Measurements from ENCODE around the gene COL4A5. TPM values are rescaled to one million over a fixed set of nuclear protein-coding genes. Genes with fewer than 3 reads are reported as not detected.

Gene COL4A5
- total and polyA plus RNA-seq, 2 of the 13 experiments (the other 11 are each of a cell fraction or from before 2014, with no cell fraction given), result 39.5 to 45.5 TPM

DNA sequence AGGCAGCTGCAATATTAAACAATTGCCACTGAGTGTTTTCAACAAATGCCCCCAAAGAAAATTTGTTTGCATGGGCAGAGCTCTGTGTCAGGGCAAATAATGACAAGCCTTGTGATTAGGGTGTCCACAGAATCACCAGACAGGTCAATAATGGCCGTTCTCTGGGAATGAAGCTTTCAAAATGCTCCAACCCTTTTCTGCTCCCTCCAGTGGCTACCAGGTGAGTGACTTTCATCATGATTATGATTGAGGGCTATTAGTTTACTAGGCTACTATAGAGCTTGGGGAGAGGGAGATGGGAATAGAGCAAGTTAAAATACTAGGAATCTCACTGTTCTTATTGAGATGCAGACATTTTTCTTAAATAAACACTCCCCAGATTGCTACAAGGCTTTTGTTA lies 273.2 kb downstream of the COL4A5 start (continued):
- TF ChIP-seq, protein P1, sequence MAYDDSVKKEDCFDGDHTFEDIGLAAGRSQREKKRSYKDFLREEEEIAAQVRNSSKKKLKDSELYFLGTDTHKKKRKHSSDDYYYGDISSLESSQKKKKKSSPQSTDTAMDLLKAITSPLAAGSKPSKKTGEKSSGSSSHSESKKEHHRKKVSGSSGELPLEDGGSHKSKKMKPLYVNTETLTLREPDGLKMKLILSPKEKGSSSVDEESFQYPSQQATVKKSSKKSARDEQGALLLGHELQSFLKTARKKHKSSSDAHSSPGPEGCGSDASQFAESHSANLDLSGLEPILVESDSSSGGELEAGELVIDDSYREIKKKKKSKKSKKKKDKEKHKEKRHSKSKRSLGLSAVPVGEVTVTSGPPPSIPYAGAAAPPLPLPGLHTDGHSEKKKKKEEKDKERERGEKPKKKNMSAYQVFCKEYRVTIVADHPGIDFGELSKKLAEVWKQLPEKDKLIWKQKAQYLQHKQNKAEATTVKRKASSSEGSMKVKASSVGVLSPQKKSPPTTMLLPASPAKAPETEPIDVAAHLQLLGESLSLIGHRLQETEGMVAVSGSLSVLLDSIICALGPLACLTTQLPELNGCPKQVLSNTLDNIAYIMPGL (CRISPR knock-in tag; IDR thresholded peaks at IDR 0.05; ENCODE audit: borderline replicate concordance in 1 of 2, low read depth in 1 of 2), result no peak
- TF ChIP-seq NCOA1 (CRISPR knock-in tag; IDR thresholded peaks at IDR 0.05) (no peak), PCBP1 (IDR thresholded peaks at IDR 0.05; ENCODE audit: borderline replicate concordance, low read depth, low read length) (no peak), JARID2 (CRISPR knock-in tag; IDR thresholded peaks at IDR 0.05; ENCODE audit: insufficient replicate concordance) (no peak), TBP (CRISPR knock-in tag; IDR thresholded peaks at IDR 0.05) (no peak), REPIN1 (CRISPR knock-in tag; IDR thresholded peaks at IDR 0.05; ENCODE audit: borderline replicate concordance, low read depth) (no peak), ZSCAN20 (CRISPR knock-in tag; IDR thresholded peaks at IDR 0.05; ENCODE audit: borderline replicate concordance) (no peak), ARNT (IDR thresholded peaks at IDR 0.05) (no peak)
- TF ChIP-seq, protein P2, sequence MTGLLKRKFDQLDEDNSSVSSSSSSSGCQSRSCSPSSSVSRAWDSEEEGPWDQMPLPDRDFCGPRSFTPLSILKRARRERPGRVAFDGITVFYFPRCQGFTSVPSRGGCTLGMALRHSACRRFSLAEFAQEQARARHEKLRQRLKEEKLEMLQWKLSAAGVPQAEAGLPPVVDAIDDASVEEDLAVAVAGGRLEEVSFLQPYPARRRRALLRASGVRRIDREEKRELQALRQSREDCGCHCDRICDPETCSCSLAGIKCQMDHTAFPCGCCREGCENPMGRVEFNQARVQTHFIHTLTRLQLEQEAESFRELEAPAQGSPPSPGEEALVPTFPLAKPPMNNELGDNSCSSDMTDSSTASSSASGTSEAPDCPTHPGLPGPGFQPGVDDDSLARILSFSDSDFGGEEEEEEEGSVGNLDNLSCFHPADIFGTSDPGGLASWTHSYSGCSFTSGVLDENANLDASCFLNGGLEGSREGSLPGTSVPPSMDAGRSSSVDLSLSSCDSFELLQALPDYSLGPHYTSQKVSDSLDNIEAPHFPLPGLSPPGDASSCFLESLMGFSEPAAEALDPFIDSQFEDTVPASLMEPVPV (CRISPR knock-in tag; IDR thresholded peaks at IDR 0.05), result no peak

DNA sequence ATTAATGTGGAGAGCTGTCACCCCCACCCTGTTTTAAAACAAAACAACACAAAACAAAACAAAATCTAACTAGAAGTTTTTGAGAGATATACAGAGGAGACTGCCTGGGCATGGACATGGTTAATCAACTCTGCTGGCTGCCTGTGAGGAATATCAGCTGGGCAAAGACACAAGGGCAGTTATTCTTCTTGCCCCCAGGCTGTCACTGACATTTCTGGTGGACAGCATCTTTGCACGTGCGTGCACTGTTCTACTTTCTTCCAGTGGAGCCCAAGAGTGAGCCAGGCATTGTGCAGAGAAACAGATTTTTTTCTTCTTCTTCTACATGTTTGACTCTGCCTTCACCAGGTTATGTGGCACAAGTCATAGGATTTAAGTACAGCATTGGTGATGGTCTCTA lies 282.9 kb downstream of the COL4A5 start:
- H3K4me3 ChIP-seq (replicated peaks in 1 of 3; ENCODE audit: insufficient read depth in 1 of 3, low read depth in 2 of 3, low read length in 3 of 3), result no peak overlapping the region
- H3K9ac ChIP-seq (ENCODE audit: insufficient read depth, low read depth, low read length), result no peak overlapping the region
- H4K20me1 ChIP-seq (ENCODE audit: insufficient read depth, low read length), result no peaks in the 10 kb centered on the region
- ChIA-PET CTCF (ENCODE audit: low intra/inter-chr PET ratio, low total read pairs) (no interaction called here), POLR2A (no interaction called here)
- H3K4me2 ChIP-seq (ENCODE audit: low read depth, low read length), result no peak overlapping the region
- no peaks in the 10 kb centered on the region for H3K4me1 ChIP-seq (ENCODE audit: insufficient read depth, low read length)
- DNase-seq (ENCODE audit: low spot score) (no peak), FAIRE-seq (no peak), ATAC-seq (no peak)
- in situ Hi-C loops (cut with HindIII; ENCODE audit: extremely low pct_ligation_motif_present, low pct_unique_long_range_greater_than_20kb), result no loop called here
- no peaks in the 10 kb centered on the region for H3K36me3 ChIP-seq (replicated peaks in 1 of 2; ENCODE audit: control insufficient read depth in 1 of 2, insufficient read depth in 2 of 2, low read length in 2 of 2)
- H3K79me2 ChIP-seq (ENCODE audit: insufficient read depth, low read length), result no peaks in the 10 kb centered on the region
- BruUV-seq (replicated peaks), result no TSS peak
- intact Hi-C loops (cut with micrococcal nuclease; ENCODE audit: unreplicated experiment), result no loop called here
- H3K27ac ChIP-seq (ENCODE audit: extremely low read length, insufficient read depth, low read length), result no peak overlapping the region
- no peaks in the 10 kb centered on the region for H3K27me3 ChIP-seq (ENCODE audit: control insufficient read depth in 1 of 2, insufficient read depth in 2 of 2, low read length in 2 of 2)
- WGBS (ENCODE audit: low lambda C conversion rate), result no CpG with 5 or more reads among the region's 2 CpGs
- no peaks in the 10 kb centered on the region for H3K9me3 ChIP-seq (ENCODE audit: low read length)
- H2AFZ ChIP-seq (ENCODE audit: low read length), result no peak overlapping the region
- no peak for TF ChIP-seq PLRG1 (conservative IDR thresholded peaks at IDR 0.05)
- TF ChIP-seq MIER2 (CRISPR knock-in tag; IDR thresholded peaks at IDR 0.05), result no peak
- no peak for TF ChIP-seq ATAD3A (CRISPR knock-in tag; IDR thresholded peaks at IDR 0.05)
- no peak for TF ChIP-seq ZNF746 (CRISPR knock-in tag; IDR thresholded peaks at IDR 0.05)
- TF ChIP-seq SP1 (IDR thresholded peaks at IDR 0.05), result no peak
- TF ChIP-seq SP1 (CRISPR knock-in tag; IDR thresholded peaks at IDR 0.05), result no peak
- no peak for TF ChIP-seq PCBP1 (IDR thresholded peaks at IDR 0.05; ENCODE audit: borderline replicate concordance, low read depth, low read length)
- TF ChIP-seq ZNF766 (CRISPR knock-in tag; IDR thresholded peaks at IDR 0.05; ENCODE audit: borderline replicate concordance), result no peak
- no peak for TF ChIP-seq ZSCAN25 (CRISPR knock-in tag; IDR thresholded peaks at IDR 0.05)
- no peak for TF ChIP-seq HOXA3 (CRISPR knock-in tag; IDR thresholded peaks at IDR 0.05)
- TF ChIP-seq TGIF2 (CRISPR knock-in tag; IDR thresholded peaks at IDR 0.05), result no peak
- TF ChIP-seq, protein P3, sequence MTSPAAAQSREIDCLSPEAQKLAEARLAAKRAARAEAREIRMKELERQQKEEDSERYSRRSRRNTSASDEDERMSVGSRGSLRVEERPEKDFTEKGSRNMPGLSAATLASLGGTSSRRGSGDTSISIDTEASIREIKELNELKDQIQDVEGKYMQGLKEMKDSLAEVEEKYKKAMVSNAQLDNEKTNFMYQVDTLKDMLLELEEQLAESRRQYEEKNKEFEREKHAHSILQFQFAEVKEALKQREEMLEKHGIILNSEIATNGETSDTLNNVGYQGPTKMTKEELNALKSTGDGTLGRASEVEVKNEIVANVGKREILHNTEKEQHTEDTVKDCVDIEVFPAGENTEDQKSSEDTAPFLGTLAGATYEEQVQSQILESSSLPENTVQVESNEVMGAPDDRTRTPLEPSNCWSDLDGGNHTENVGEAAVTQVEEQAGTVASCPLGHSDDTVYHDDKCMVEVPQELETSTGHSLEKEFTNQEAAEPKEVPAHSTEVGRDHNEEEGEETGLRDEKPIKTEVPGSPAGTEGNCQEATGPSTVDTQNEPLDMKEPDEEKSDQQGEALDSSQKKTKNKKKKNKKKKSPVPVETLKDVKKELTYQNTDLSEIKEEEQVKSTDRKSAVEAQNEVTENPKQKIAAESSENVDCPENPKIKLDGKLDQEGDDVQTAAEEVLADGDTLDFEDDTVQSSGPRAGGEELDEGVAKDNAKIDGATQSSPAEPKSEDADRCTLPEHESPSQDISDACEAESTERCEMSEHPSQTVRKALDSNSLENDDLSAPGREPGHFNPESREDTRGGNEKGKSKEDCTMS (CRISPR knock-in tag; conservative IDR thresholded peaks at IDR 0.05), result no peak
- no peak for TF ChIP-seq ZNF670 (CRISPR knock-in tag; IDR thresholded peaks at IDR 0.05; ENCODE audit: borderline replicate concordance)

All from HepG2 (cell line).